Hepatocyte (in vitro differentiated cells): ENCODE data around the gene UVRAG. TPM values are rescaled to one million over a fixed set of nuclear protein-coding genes. Genes with fewer than 3 reads are reported as not detected.

Experiments used
- DNase-seq: peaks from one replicate; pipeline ENCODE4 v3.0.0-alpha.2; 2016; ENCODE audit warnings: low spot score
- H2AFZ ChIP-seq: fragments of 200-600 bp; sonication (generic); 2 replicates; pipeline ENCODE4 v1.6.0; 2016; ENCODE audit warnings: antibody characterized with exemption, mild to moderate bottlenecking
- H3K27ac ChIP-seq: fragments of 200-600 bp; sonication (generic); 2 replicates; pipeline ENCODE4 v1.5.1; 2016; ENCODE audit warnings: mild to moderate bottlenecking
- H3K27me3 ChIP-seq: fragments of 200-600 bp; sonication (generic); 2 replicates; pipeline ENCODE4 v1.6.1; 2016
- H3K36me3 ChIP-seq: fragments of 200-600 bp; sonication (generic); replicated peaks from 2 replicates; pipeline ENCODE4 v1.5.1; 2016; ENCODE audit warnings: low read depth; ENCODE audit not compliant: insufficient read depth
- H3K4me1 ChIP-seq: fragments of 200-600 bp; sonication (generic); 2 replicates; pipeline ENCODE4 v1.5.1; 2016; ENCODE audit warnings: mild to moderate bottlenecking, moderate library complexity; ENCODE audit not compliant: insufficient read depth
- H3K4me2 ChIP-seq: fragments of 200-600 bp; sonication (generic); 2 replicates; pipeline ENCODE4 v1.6.0; 2016
- H3K4me3 ChIP-seq: fragments of 200-600 bp; sonication (generic); 2 replicates; pipeline ENCODE4 v1.5.1; 2016; ENCODE audit warnings: mild to moderate bottlenecking
- H3K79me2 ChIP-seq: fragments of 200-600 bp; sonication (generic); 2 replicates; pipeline ENCODE4 v1.6.0; 2017; ENCODE audit warnings: mild to moderate bottlenecking
- H3K9me2 ChIP-seq: fragments of 200-600 bp; sonication (generic); replicated peaks from 2 replicates; pipeline ENCODE4 v1.6.0; 2017; ENCODE audit warnings: mild to moderate bottlenecking; ENCODE audit not compliant: insufficient read depth
- H3K9me3 ChIP-seq: fragments of 200-600 bp; sonication (generic); 2 replicates; pipeline ENCODE4 v1.5.1; 2016; ENCODE audit warnings: low read depth, mild to moderate bottlenecking
- H4K20me1 ChIP-seq: fragments of 200-600 bp; sonication (generic); 2 replicates; pipeline ENCODE4 v1.6.0; 2016; ENCODE audit warnings: mild to moderate bottlenecking; ENCODE audit not compliant: insufficient read depth, poor library complexity, severe bottlenecking
- EZH2 ChIP-seq: fragments of 200-600 bp; sonication (generic); IDR thresholded peaks from 2 replicates; pipeline ENCODE4 v1.6.1; 2016; ENCODE audit warnings: antibody characterized with exemption, mild to moderate bottlenecking, borderline replicate concordance
- EZH2phosphoT487 ChIP-seq: fragments of 200-600 bp; sonication (generic); IDR thresholded peaks from one replicate; pipeline ENCODE4 v1.6.1; 2018; ENCODE audit warnings: antibody characterized with exemption, mild to moderate bottlenecking, low read depth, moderate library complexity; ENCODE audit not compliant: unreplicated experiment, severe bottlenecking
- WGBS: methylation state at CpG from one replicate; pipeline ENCODE4 v1.1.6; 2016; ENCODE audit warnings: low lambda C conversion rate; ENCODE audit errors: missing lambda C conversion rate; 5-methylcytosine and 5-hydroxymethylcytosine counted together
- polyA plus RNA-seq: library from polyadenylated mRNA; unstranded; fragments of >200 nt; fragmentation: Nextera tagmentation; extraction: Ambion mirVana; gene quantifications from 2 replicates; pipeline ENCODE4 v1.2.1, GENCODE V29; 2016
- total RNA-seq: library from RNA; depleted of rRNA; stranded (reverse); fragments of >200 nt; gene quantifications from 2 replicates; pipeline ENCODE4 v1.2.3, GENCODE V29; 2014
- TF ChIP-seq, protein P1 (sequence below): fragments of 200-600 bp; sonication (generic); IDR thresholded peaks from 2 replicates; pipeline ENCODE4 v1.5.1; 2016; ENCODE audit warnings: antibody characterized with exemption, mild to moderate bottlenecking; ENCODE audit not compliant: poor library complexity

Gene UVRAG
- total and polyA plus RNA-seq, 2 experiments from 2014 or later = 15.3 to 36.5 TPM

- no peaks in the 10 kb centered on the region for H3K79me2 ChIP-seq
- no peak for TF ChIP-seq EZH2phosphoT487
- TF ChIP-seq, protein P1, sequence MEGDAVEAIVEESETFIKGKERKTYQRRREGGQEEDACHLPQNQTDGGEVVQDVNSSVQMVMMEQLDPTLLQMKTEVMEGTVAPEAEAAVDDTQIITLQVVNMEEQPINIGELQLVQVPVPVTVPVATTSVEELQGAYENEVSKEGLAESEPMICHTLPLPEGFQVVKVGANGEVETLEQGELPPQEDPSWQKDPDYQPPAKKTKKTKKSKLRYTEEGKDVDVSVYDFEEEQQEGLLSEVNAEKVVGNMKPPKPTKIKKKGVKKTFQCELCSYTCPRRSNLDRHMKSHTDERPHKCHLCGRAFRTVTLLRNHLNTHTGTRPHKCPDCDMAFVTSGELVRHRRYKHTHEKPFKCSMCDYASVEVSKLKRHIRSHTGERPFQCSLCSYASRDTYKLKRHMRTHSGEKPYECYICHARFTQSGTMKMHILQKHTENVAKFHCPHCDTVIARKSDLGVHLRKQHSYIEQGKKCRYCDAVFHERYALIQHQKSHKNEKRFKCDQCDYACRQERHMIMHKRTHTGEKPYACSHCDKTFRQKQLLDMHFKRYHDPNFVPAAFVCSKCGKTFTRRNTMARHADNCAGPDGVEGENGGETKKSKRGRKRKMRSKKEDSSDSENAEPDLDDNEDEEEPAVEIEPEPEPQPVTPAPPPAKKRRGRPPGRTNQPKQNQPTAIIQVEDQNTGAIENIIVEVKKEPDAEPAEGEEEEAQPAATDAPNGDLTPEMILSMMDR = no peak
- no peak for TF ChIP-seq EZH2
- H3K27ac ChIP-seq = no peak overlapping the region
- H3K36me3 ChIP-seq = no peaks in the 10 kb centered on the region
- H3K9me3 ChIP-seq = no peaks in the 10 kb centered on the region
- H2AFZ ChIP-seq = no peak overlapping the region
- H3K4me2 ChIP-seq = no peak overlapping the region
- H4K20me1 ChIP-seq = no peaks in the 10 kb centered on the region
- no peaks in the 10 kb centered on the region for H3K9me2 ChIP-seq
- H3K4me3 ChIP-seq = no peak overlapping the region
- WGBS = 90% methylated on average over 9 of the region's 9 CpGs
- H3K27me3 ChIP-seq = no peaks in the 10 kb centered on the region
- no peak for DNase-seq
- no peaks in the 10 kb centered on the region for H3K4me1 ChIP-seq
Observed at GRCh38 chr11:75801362-75802020, 13.5 kb upstream of the UVRAG start.

GRCh38 chr11:75802021-75802912 is 12.7 kb upstream of the UVRAG start:
- Histone ChIP-seq H3K36me3 (no peaks in the 10 kb centered on the region), H2AFZ (no peak overlapping the region), H3K4me2 (no peak overlapping the region), H3K27me3 (no peaks in the 10 kb centered on the region), H3K9me3 (no peaks in the 10 kb centered on the region), H3K9me2 (no peaks in the 10 kb centered on the region), H3K79me2 (no peaks in the 10 kb centered on the region), H3K4me3 (no peak overlapping the region), H4K20me1 (no peaks in the 10 kb centered on the region), H3K27ac (no peak overlapping the region), H3K4me1 (no peaks in the 10 kb centered on the region)
- 95% methylated on average over 12 of the region's 12 CpGs for WGBS
- no peak for DNase-seq
- TF ChIP-seq EZH2phosphoT487 (no peak), EZH2 (no peak)
- TF ChIP-seq, protein P1 = no peak

DNA sequence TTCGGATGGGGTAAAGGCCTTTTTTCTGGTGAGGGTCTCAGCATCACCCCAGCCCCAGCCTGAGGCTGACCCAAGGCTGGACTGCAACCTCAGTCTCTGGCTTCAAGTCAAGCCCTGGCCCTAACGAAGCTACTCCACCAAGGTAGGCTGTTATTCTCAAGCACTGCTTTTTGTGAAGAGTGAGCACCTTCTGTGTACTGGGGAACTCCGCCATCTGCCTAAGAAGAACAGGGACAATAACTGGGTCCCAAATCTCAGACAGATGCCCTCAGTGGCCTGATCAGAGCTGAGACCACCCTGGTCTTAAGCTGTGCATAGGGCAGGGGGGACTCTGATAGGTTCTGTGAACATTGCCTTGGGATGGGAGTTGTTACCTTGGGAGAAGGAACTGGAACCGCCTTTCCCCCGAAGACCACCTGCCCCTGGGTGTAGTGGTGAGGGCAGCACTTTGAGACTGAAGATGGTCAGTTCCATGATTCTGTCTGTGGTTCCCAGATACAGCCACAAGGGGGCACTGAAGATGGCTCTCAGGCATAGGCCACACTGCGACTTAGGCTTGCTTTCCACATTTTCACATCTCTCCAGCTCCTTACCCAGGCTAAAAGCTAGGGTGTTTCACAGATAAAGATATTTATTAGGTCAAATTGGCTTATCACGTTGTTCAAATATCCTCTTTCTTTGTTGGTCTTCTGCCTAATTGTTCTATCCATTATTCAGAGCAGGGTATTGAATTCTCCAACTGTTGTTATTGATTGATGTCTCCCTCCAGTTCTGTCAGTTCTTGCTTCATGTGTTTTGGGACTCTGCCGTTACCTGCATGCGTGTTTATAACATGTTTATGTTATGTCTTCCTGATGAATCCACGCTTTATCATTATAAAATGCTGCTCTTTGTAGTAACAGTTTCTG is 11.8 kb upstream of the UVRAG start:
- H3K79me2 ChIP-seq = no peaks in the 10 kb centered on the region
- no peaks in the 10 kb centered on the region for H3K4me1 ChIP-seq
- TF ChIP-seq EZH2phosphoT487 (no peak), EZH2 (no peak)
- TF ChIP-seq, protein P1 = peak; percentile 88
- WGBS = 44% methylated on average over 10 of the region's 10 CpGs
- H3K4me3 ChIP-seq = no peak overlapping the region
- no peaks in the 10 kb centered on the region for H3K9me3 ChIP-seq
- H3K9me2 ChIP-seq = no peaks in the 10 kb centered on the region
- no peak overlapping the region for H2AFZ ChIP-seq
- no peaks in the 10 kb centered on the region for H4K20me1 ChIP-seq
- DNase-seq = peak; percentile 83
- H3K27ac ChIP-seq = no peak overlapping the region
- no peaks in the 10 kb centered on the region for H3K36me3 ChIP-seq
- H3K27me3 ChIP-seq = no peaks in the 10 kb centered on the region
- H3K4me2 ChIP-seq = no peak overlapping the region
